Neural cell (in vitro differentiated cells): Measurements from ENCODE around the gene CEACAM21. TPM values are rescaled to one million over a fixed set of nuclear protein-coding genes. Genes with fewer than 3 reads are reported as not detected.

ENCODE experiments used
- H2AFZ ChIP-seq: fragments of 200-600, 300-800 bp; sonication (generic), shearing (Covaris generic); 2 replicates; pipeline ENCODE4 v1.6.0; 2014; ENCODE audit warnings: low read depth, mild to moderate bottlenecking, antibody characterized with exemption, low read length, moderate library complexity
- H3F3A ChIP-seq: fragments of 200-600 bp; shearing (Covaris generic); 2 replicates; pipeline ENCODE4 v1.6.1; 2016; ENCODE audit warnings: mild to moderate bottlenecking, moderate library complexity, mixed read lengths, antibody characterized with exemption, low read length; ENCODE audit not compliant: insufficient read depth, poor library complexity, severe bottlenecking
- H3K27ac ChIP-seq: fragments of 200-600, 300-800 bp; sonication (generic), shearing (Covaris generic); 2 replicates; pipeline ENCODE4 v1.5.1; 2014; ENCODE audit warnings: mild to moderate bottlenecking, low read length, moderate library complexity
- H3K27me3 ChIP-seq: fragments of 300-800, 200-600 bp; sonication (generic), shearing (Covaris generic); 2 replicates; pipeline ENCODE4 v1.6.0; 2014; ENCODE audit warnings: mild to moderate bottlenecking, low read depth, low read length, moderate library complexity; ENCODE audit not compliant: insufficient read depth
- H3K36me3 ChIP-seq: fragments of 300-800, 200-600 bp; sonication (generic), shearing (Covaris generic); 2 replicates; pipeline ENCODE4 v1.5.1; 2014; ENCODE audit warnings: mild to moderate bottlenecking, antibody characterized with exemption, low read length, moderate library complexity; ENCODE audit not compliant: insufficient read depth
- H3K4me2 ChIP-seq: fragments of 300-800, 200-600 bp; sonication (generic), shearing (Covaris generic); 2 replicates; pipeline ENCODE4 v1.6.0; 2014; ENCODE audit warnings: mild to moderate bottlenecking, low read length
- H3K4me3 ChIP-seq: fragments of 300-800, 200-600 bp; sonication (generic), shearing (Covaris generic); 2 replicates; pipeline ENCODE4 v1.5.1; 2014; ENCODE audit warnings: mild to moderate bottlenecking, low read length, moderate library complexity
- H3K79me2 ChIP-seq: fragments of 200-600 bp; shearing (Covaris generic); replicated peaks from 2 replicates; pipeline ENCODE4 v1.6.0; 2014; ENCODE audit warnings: mild to moderate bottlenecking, low read length, moderate library complexity; ENCODE audit not compliant: insufficient read depth
- H3K9ac ChIP-seq: fragments of 300-800, 200-600 bp; sonication (generic), shearing (Covaris generic); 2 replicates; pipeline ENCODE4 v1.6.1; 2016; ENCODE audit warnings: mild to moderate bottlenecking, low read length, mixed read lengths
- H3K9me2 ChIP-seq: fragments of 200-600 bp; shearing (Covaris generic); 2 replicates; pipeline ENCODE4 v1.6.1; 2016; ENCODE audit warnings: mild to moderate bottlenecking, low read length, mixed read lengths; ENCODE audit not compliant: insufficient read depth
- H3K9me3 ChIP-seq: fragments of 200-600, 300-800 bp; sonication (generic), shearing (Covaris generic); 2 replicates; pipeline ENCODE4 v1.6.1; 2016; ENCODE audit warnings: mild to moderate bottlenecking, mixed run types, low read length, moderate library complexity, mixed read lengths
- H4K20me1 ChIP-seq: fragments of 200-600 bp; shearing (Covaris generic); 2 replicates; pipeline ENCODE4 v1.6.1; 2016; ENCODE audit warnings: mild to moderate bottlenecking, mixed run types; ENCODE audit not compliant: insufficient read depth
- CTCF ChIP-seq: fragments of 450-650 bp; IDR thresholded peaks from 2 replicates; pipeline ENCODE4 v1.5.1; 2014; ENCODE audit warnings: antibody characterized with exemption, mild to moderate bottlenecking, moderate library complexity; ENCODE audit not compliant: poor library complexity, severe bottlenecking
- EP300 ChIP-seq: fragments of 450-650 bp; conservative IDR thresholded peaks from 2 replicates; pipeline ENCODE4 v1.6.1; 2014; ENCODE audit warnings: antibody characterized with exemption, mild to moderate bottlenecking, moderate library complexity; ENCODE audit not compliant: poor library complexity, severe bottlenecking
- EZH2 ChIP-seq: fragments of 200-600, 300-800 bp; shearing (Covaris generic), sonication (generic); IDR thresholded peaks from 2 replicates; pipeline ENCODE4 v1.6.1; 2014; ENCODE audit warnings: antibody characterized with exemption, low read length, borderline replicate concordance, mild to moderate bottlenecking; ENCODE audit not compliant: insufficient read depth, poor library complexity, severe bottlenecking
- MXI1 ChIP-seq: fragments of 450-650 bp; conservative IDR thresholded peaks from 2 replicates; pipeline ENCODE4 v1.6.1; 2014; ENCODE audit warnings: antibody characterized with exemption, mild to moderate bottlenecking; ENCODE audit not compliant: poor library complexity, severe bottlenecking
- POLR2AphosphoS5 ChIP-seq: IDR thresholded peaks from 2 replicates; pipeline ENCODE4 v1.6.1; 2012
- RAD21 ChIP-seq: fragments of 450-650 bp; conservative IDR thresholded peaks from 2 replicates; pipeline ENCODE4 v1.6.1; 2014; ENCODE audit warnings: antibody characterized with exemption, mild to moderate bottlenecking, moderate library complexity
- REST ChIP-seq: IDR thresholded peaks from 2 replicates; pipeline ENCODE4 v1.6.1; 2012; ENCODE audit warnings: borderline replicate concordance
- SMC3 ChIP-seq: fragments of 450-650 bp; conservative IDR thresholded peaks from 2 replicates; pipeline ENCODE4 v1.6.1; 2014; ENCODE audit warnings: antibody characterized with exemption, mild to moderate bottlenecking, moderate library complexity; ENCODE audit not compliant: poor library complexity
- TAF1 ChIP-seq: IDR thresholded peaks from 2 replicates; pipeline ENCODE4 v1.6.1; 2012; ENCODE audit warnings: low read depth
- polyA plus RNA-seq: library from polyadenylated mRNA; depleted of rRNA; stranded (reverse); fragments of >200 nt; gene quantifications from 2 replicates; pipeline ENCODE4 v1.2.3, GENCODE V29; 2014

The CEACAM21 gene
- polyA plus RNA-seq, 1 donor from 2014 or later = 2.9 TPM

- Histone ChIP-seq H3K79me2 (no peaks in the 10 kb centered on the region), H3K27me3 (no peaks in the 10 kb centered on the region), H4K20me1 (no peaks in the 10 kb centered on the region), H3K36me3 (no peaks in the 10 kb centered on the region), H3K9ac (no peak overlapping the region), H3K4me2 (no peak overlapping the region), H3K9me3 (peaks cover 3% of the 10 kb centered on the region), H3F3A (no peaks in the 10 kb centered on the region), H2AFZ (no peak overlapping the region), H3K4me3 (no peak overlapping the region), H3K9me2 (no peaks in the 10 kb centered on the region), H3K27ac (no peak overlapping the region)
- TF ChIP-seq EP300 (no peak), EZH2 (no peak), SMC3 (no peak), TAF1 (no peak), CTCF (no peak), REST (no peak), RAD21 (no peak), MXI1 (no peak), POLR2AphosphoS5 (no peak)
Observed at GRCh38 chr19:41590936-41591335, 15.0 kb downstream of the CEACAM21 start.

- Histone ChIP-seq H4K20me1 (no peaks in the 10 kb centered on the region), H3K9ac (no peak overlapping the region), H3K79me2 (no peaks in the 10 kb centered on the region), H3K9me2 (no peaks in the 10 kb centered on the region), H3K4me2 (no peak overlapping the region), H3F3A (no peaks in the 10 kb centered on the region), H3K9me3 (peaks cover 3% of the 10 kb centered on the region), H3K27me3 (no peaks in the 10 kb centered on the region), H2AFZ (no peak overlapping the region), H3K36me3 (no peaks in the 10 kb centered on the region), H3K4me3 (no peak overlapping the region), H3K27ac (no peak overlapping the region)
- TF ChIP-seq POLR2AphosphoS5 (no peak), EP300 (no peak), REST (no peak), TAF1 (no peak), CTCF (no peak), SMC3 (no peak), EZH2 (no peak), MXI1 (no peak), RAD21 (no peak)
Observed at GRCh38 chr19:41591951-41592562, 16.1 kb downstream of the CEACAM21 start.
